Mesenteric fat pad (tissue), 1 donor: Measurements from ENCODE around the gene PURB. TPM values are rescaled to one million over a fixed set of nuclear protein-coding genes. Genes with fewer than 3 reads are reported as not detected.
"Not testable (repeated sequence)": the region's sequence is repeated elsewhere in the genome, so short reads cannot be mapped to it uniquely, and the experiment has no call there.

Experiments
- DNase-seq: peaks from one replicate; pipeline ENCODE4 v3.0.0-alpha.2; 2020; ENCODE audit warnings: low spot score
- total RNA-seq: library from RNA; stranded (reverse); fragmentation: NEBNext Ultra II Directional; extraction: Animal tissue kit (Norgen Biotek cat#: 25700); gene quantifications from one replicate; pipeline ENCODE4 v1.2.1, GENCODE V29; 2021
- donor health status: DM: yes; HTN: yes; CAD: no.

Gene PURB
- total RNA-seq, 1 donor from 2014 or later = 25.4 TPM

GRCh38 chr7:44854644-44855364 lies 30.5 kb downstream of the PURB start:
- DNase-seq = no peak

- DNase-seq = no peak
These were observed 31.9 kb downstream of the PURB start for GRCh38 chr7:44853391-44853790.

GRCh38 chr7:44852590-44852989 lies 32.7 kb downstream of the PURB start:
- DNase-seq = no peak

GRCh38 chr7:44849885-44850544 lies 35.3 kb downstream of the PURB start:
- no peak for DNase-seq

GRCh38 chr7:44849259-44849884 lies 36.0 kb downstream of the PURB start:
- DNase-seq = no peak

- peak; percentile 100 for DNase-seq
These were observed 37.3 kb downstream of the PURB start, which contains the start of gene H2AZ2 for GRCh38 chr7:44847920-44848634. Gene H2AZ2, minus strand, starts transcription at chr7:44848087. Its CDS starts 116 bp downstream, at chr7:44847971.

GRCh38 chr7:44847509-44847919 lies 37.8 kb downstream of the PURB start:
- peak; percentile 95 for DNase-seq

GRCh38 chr7:44846816-44847508 lies 38.4 kb downstream of the PURB start:
- no peak for DNase-seq

- DNase-seq = not testable (repeated sequence)
These were observed 38.9 kb downstream of the PURB start for GRCh38 chr7:44846390-44846789.

GRCh38 chr7:44845451-44845850 lies 39.9 kb downstream of the PURB start:
- no peak for DNase-seq

GRCh38 chr7:44843440-44843839 lies 41.9 kb downstream of the PURB start:
- DNase-seq = peak; percentile 12

- peak; percentile 49 for DNase-seq
These were observed 42.7 kb downstream of the PURB start for GRCh38 chr7:44842675-44843074.

- no peak for DNase-seq
These were observed 46.6 kb downstream of the PURB start for GRCh38 chr7:44838751-44839150.

- no peak for DNase-seq
These were observed 57.8 kb downstream of the PURB start for GRCh38 chr7:44827567-44827966.

Other genes with a start within 250 kb of the PURB start
- gene ZMIZ2, start 136.7 kb downstream of the PURB start, total RNA-seq = 47.8 TPM
- gene PPIA, start 88.8 kb downstream of the PURB start, total RNA-seq = 1,211 TPM
- gene H2AZ2, start 37.4 kb downstream of the PURB start, total RNA-seq = 92.3 TPM
- gene MYO1G, start 93.5 kb upstream of the PURB start, total RNA-seq = 8.7 TPM
- 53.2 TPM for gene CCM2, start 114.7 kb upstream of the PURB start, total RNA-seq
- gene NACAD, start 203.4 kb upstream of the PURB start, total RNA-seq = 6.2 TPM
- 49.8 TPM for gene TBRG4, start 226.2 kb upstream of the PURB start, total RNA-seq